ENCODE data around the gene TMEM169.

Gene TMEM169

GRCh38 chr2:216108310-216108966 lies 26.7 kb downstream of the TMEM169 start:
- no peak for DNase-seq

- peak; percentile 97 for DNase-seq
These were observed 27.5 kb downstream of the TMEM169 start, which contains the start of gene XRCC5 for GRCh38 chr2:216108967-216109921. TSS of gene XRCC5 (plus strand) at chr2:216109348. CDS start at chr2:216109437, 89 bp downstream.

GRCh38 chr2:216109962-216110614 lies 28.4 kb downstream of the TMEM169 start:
- no peak for DNase-seq

- DNase-seq = no peak
These were observed 28.9 kb downstream of the TMEM169 start for GRCh38 chr2:216110620-216111019.

- DNase-seq = no peak
These were observed 29.4 kb downstream of the TMEM169 start for GRCh38 chr2:216111122-216111521.

GRCh38 chr2:216112926-216113325 lies 31.2 kb downstream of the TMEM169 start:
- no peak for DNase-seq

GRCh38 chr2:216113572-216113971 lies 31.9 kb downstream of the TMEM169 start:
- DNase-seq = no peak

GRCh38 chr2:216114382-216114713 lies 32.6 kb downstream of the TMEM169 start:
- DNase-seq = no peak

- DNase-seq = peak; percentile 96
These were observed 33.2 kb downstream of the TMEM169 start for GRCh38 chr2:216114714-216115531.

GRCh38 chr2:216116418-216116817 lies 34.7 kb downstream of the TMEM169 start:
- no peak for DNase-seq

GRCh38 chr2:216117561-216118340 lies 36.0 kb downstream of the TMEM169 start:
- no peak for DNase-seq

- no peak for DNase-seq
These were observed 36.8 kb downstream of the TMEM169 start for GRCh38 chr2:216118474-216118873.

- no peak for DNase-seq
These were observed 37.4 kb downstream of the TMEM169 start for GRCh38 chr2:216119146-216119545.

- DNase-seq = no peak
These were observed 38.3 kb downstream of the TMEM169 start for GRCh38 chr2:216119986-216120385.

- DNase-seq = no peak
These were observed 39.5 kb downstream of the TMEM169 start for GRCh38 chr2:216121255-216121654.

- no peak for DNase-seq
These were observed 45.2 kb downstream of the TMEM169 start for GRCh38 chr2:216126943-216127342.

GRCh38 chr2:216130346-216130971 lies 48.7 kb downstream of the TMEM169 start:
- DNase-seq = no peak

- no peak for DNase-seq
These were observed 49.6 kb downstream of the TMEM169 start for GRCh38 chr2:216131175-216131926.

GRCh38 chr2:216132585-216132984 lies 50.9 kb downstream of the TMEM169 start:
- DNase-seq = no peak

- no peak for DNase-seq
These were observed 51.7 kb downstream of the TMEM169 start for GRCh38 chr2:216133397-216133796.
